Activated T-cell treated with anti-CD3 and anti-CD28 coated beads for 48 hours (primary cell): Measurements from ENCODE around the gene NBPF3.

ENCODE experiments used
- DNase-seq: peaks from one replicate; pipeline ENCODE4 v3.0.0-alpha.2; 2020; ENCODE audit warnings: low read depth

Gene NBPF3

DNA sequence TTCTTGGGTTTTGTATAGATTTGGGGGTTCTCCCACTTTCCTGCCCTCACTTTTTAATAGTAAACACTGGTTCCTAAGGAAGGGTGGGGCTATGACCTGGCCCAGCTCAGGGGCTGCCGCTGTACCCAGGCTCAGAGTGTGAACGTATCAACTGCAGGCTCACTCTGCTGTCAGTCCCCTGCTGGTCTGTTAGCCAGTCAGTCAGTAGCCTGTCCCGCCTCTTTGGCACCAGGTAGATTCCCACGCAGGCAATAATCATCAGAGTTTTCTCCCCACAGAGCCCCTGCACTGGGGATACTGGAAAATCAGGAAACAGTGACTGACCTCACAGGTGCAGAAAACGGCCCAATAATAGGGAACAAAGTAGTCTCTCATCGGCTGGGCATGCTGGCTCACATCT is 54.3 kb downstream of the NBPF3 start:
- DNase-seq: no peak

DNA sequence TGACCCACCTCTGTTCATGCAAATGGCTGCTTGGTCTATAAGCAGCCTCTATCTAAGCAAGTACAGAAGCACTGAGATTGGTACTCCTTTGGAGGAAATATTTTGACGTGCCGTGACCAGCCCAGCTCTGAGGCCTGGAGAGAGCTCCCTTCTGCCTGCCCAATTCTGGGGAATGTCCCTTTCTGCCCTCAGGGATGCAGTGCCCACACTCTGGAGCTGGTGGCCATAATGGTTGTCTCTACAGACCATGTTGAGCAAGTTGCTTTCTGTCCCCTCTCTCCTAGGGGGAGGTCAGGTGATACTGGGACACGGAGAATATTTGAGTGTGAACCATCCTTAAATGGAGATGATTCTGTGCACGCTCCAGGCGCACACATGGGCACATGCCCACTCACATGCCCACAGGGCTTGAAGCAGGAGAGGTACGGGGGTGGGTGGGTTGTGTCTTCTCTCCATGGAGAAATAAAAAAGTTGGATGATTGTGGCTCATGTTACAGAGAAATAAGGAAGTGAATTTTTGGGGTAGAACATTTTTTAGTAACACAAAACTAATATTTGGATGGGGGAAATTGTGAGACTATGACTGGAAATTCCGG is 55.4 kb downstream of the NBPF3 start:
- DNase-seq: no peak

DNA sequence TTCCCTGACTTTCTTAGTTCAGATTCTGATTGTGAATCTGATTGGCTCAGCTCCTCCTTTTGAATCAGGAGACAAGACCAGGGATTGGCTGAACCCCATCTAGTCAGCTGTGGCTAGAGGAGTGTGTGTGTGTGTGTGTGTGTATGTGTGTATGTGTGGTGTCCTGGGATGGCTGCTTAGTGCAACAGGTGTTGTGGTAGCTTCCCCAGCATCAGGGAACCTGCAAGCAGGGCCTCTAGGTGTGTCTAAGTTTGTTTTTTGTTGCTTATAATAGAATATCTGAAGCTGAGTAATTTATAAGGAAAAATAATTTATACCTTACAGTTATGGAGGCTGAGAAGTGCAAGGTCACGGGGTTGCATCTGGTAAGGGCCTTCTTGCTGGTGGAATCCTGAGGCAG is 56.1 kb downstream of the NBPF3 start:
- no peak for DNase-seq

DNA sequence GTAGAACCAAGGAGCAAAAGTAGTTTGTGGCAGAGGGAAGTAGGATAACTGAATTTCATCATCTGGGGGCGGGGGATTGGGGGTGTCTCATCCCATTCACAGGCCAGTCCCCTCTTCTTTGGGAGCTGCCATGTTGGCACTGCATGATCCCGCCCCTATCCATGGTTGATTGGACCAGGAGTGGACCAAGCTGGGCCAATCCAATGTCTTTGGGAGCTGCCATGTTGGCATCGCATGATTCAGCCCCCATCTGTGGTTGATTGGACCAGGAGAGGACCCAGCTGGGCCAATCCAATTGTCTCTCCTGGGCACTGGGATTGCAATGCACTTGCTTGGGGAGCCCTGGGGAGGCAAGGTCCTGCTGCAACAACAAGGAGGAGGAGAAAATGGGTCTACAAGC is 56.9 kb downstream of the NBPF3 start:
- no peak for DNase-seq

DNA sequence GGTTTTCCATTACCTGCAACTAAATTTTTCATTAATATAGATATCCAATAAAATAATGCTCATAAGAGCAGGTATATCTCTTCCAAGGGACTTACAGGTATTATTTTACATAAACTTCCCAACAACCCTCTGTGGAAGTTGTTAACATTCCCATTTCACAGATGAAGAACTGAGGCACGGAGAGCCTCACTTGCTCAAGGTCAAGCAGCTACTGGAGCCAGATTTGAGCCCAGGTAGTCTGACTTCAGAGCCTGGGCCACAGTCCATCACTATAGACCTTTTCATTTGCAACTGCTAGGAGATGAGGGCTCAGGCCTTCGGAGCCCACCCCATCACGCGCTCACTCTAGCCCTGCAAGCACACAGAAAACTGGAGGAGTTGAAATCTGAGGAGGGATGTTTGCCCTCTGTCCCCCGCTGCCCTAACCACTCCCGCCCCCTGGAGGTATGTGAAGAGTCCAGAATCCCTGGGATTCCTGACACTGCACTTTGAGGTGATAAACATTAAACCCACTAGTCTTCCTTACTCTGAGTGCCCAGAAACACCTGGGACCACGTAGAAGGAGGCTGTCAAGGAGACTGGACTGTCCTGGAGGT is 57.6 kb downstream of the NBPF3 start:
- DNase-seq: no peak

DNA sequence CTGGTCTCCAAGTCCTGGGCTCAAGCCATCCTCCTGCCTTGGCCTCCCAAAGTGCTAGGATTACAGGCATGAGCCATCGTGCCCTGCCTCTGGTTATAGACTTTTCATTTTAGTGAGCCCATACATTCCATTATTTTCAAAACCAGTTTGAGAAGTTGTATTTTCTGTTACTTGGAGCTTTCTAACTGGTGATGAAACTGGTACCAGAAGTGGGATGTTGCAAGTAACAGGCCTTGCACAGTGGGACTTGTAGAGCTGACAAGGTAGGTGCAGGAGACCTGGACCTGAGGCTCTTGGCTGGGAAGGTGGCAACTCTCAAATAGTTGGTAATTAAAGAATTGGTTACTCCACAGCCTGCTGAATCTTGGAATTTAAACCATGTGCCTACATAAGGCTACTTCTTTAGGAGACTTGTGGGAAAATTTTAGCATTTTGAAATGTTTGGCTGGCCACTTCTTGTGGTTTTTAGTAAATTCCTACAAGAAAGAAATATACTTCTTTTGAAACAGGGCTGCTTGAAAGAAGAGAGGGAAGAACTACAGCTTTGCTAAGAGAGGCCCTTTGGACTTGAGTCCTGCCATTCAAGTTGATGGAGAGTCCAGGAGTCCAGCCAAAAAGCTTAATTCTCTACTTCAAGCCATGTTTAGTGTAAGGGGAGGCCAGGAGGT is 59.5 kb downstream of the NBPF3 start:
- DNase-seq: no peak

DNA sequence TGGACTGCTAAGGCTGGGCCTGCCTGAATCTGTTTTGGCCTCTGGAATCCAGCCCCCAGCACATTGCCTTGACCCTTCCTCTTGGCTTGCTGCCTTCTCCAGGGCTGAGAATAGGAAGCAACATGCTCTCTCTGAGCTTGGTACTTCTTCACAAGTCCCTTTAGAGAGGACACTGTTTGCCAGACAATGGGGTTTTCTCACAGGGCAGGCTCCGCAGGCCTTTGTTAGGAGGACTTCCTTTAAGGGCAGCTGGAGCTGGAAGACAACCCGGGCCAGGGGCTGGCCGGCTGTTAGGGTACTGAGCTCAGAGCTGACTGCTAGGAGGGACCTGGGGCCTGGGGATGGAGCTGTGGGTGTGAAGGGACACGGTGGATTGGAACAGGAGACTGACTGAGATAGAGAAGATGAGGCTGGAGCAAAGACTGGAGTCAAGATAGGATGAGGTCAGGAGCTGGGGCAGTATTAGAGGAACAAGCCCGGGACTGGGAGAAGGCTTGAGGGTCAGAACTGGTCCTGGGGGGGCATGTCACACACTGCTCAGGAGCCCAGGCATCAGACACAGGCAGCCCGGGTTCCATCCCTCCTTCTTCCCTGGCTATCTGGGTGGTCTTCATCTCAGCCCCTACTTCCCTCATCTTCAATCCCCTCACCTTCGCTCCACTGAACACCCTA is 63.9 kb downstream of the NBPF3 start:
- no peak for DNase-seq

DNA sequence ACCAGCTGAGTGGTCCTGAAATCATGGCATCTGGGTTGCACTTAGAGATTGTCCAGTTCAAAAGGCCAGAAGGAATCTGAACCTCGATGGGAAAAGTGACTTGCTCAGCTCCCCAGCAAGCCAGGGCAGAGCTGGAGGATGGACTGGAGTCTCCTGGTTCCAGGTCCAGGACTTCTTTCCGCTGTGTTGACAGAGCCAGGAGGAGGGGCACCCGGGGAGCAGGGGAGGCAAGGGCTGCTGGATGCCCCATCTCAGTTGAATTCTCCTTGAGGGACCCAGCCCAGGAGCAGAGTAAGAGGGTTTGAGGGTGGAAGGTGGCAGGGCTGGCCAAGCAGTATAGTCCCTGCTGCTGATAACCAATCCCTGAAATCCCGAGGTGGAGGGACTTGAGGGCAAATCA is 66.9 kb downstream of the NBPF3 start:
- no peak for DNase-seq

DNA sequence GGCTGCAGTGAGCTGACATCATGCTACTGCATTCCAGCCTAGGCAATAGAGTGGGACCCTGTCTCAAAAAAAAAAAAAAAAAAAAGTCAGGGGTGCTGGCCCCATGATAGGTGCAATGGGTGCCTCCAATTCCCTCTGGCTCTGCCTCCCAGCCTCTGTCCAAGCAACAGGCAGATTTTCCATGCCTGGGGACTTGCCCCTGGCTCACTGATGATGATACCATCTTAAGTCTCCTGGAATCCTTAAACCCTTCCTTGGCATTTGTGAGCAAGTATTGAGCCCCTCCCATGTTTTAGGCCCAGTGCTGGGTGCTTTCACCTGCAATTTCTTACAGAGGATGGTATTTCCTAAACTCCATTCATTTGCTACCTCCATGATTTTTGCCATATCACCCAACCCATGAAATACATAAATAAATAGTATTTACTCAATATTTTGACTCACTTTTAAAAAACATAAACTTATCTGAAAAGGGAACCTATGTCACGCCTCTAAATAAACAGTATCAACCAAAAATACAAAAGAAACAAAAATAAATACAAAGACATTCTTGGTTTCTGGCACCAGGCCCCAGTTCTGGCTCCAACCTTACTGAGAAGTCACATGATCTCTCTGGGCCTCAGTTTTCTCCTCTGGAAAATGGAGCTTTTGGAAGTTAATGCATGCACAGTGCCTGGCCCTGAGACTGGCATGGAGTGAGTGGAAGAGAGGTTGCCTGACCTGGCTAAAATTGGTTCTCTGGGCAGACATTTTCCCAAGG is 67.8 kb downstream of the NBPF3 start:
- DNase-seq: no peak

DNA sequence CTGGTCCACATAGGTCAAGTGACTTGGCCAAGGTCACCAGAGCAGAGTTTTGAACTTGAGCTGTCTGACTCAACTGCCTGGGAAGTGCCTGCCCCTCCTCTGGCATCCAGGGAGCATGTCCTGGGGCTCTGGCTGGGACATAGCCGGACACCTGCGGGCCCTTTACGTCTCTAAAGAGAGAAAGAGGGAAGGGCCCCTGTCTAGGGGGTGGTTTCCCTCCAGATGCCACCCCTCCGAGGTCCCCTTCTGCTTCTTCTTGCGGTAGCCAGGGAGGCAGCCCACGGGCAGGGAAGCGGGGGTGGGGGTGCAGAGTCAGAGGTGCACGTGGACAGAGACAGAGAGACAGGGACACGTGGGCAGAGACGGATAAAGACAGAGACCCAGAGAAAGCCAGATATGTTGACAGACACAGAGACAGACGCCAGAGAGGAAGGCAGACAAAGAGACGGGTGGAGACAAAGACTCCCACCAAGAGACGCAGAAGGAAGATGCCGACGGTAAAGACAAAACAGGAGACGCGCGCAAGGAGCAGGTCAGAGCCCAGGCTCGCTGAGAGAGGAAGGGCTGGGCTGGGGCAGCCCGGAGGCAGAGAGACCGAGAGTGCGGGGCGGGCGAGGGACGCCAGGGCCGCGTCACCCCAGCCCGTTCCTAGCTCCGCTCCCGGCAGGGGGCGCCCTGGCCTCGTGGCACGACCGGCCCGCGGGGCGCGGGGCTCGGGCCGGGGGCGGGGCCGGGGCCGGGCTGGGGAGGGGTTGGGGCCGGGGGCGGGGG is 68.8 kb downstream of the NBPF3 start:
- peak; percentile 65 for DNase-seq

DNA sequence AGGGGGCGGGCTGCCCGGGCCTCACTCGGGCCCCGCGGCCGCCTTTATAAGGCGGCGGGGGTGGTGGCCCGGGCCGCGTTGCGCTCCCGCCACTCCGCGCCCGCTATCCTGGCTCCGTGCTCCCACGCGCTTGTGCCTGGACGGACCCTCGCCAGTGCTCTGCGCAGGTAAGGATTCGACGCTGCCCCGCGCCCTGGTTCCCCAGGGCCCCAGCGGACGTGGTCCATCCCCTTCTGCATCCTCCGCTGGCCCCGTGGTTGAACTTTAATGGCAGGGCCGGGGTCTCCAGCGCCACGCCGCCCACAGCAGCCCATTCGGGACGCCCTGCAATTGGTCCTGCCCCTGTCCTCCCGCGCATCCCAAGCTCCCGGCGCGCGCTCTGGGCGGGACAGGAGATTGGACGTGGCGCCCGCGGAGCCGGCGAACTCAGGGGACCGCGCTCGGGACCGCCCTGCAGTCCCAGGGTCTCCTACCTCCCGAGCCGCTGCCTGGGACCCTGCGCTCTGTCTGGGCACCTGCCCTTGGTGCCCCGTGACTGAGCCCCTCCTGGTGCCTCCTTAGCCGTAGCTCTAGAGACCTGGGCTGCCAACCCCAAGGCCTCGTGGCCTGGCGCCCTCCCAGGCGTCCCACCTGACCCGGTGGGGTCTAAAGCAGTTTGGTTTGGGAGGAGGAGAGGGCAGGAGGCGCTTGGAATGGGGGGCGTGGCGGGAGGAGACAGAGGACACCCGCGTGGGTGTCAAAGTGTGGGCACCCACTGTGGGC is 69.6 kb downstream of the NBPF3 start, which contains the start of gene ALPL:
Gene ALPL, plus strand, starts transcription at position 73 of the 762 bp plus-strand sequence. CDS start 44,659 bp downstream, outside the sequence.
- no peak for DNase-seq

DNA sequence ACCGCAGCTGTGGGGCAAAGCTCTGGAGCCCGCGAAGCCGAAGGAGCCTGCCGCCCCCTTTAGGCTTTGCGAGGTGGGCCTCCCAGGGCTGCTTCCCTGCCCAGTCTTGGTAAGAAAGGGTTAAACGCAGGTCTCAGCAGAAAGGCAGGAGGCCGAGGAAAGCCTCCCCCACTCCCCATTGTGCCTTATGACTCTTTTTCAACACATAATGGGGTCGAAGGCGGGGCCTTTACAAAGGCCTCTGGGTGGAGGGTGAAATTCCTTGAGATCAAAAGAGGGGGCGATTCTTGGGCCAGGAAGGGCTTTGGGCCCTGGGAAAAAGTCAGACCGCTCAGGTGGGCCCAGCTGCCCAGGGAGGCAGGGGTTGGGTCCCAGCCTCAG is 70.2 kb downstream of the NBPF3 start:
- no peak for DNase-seq

DNA sequence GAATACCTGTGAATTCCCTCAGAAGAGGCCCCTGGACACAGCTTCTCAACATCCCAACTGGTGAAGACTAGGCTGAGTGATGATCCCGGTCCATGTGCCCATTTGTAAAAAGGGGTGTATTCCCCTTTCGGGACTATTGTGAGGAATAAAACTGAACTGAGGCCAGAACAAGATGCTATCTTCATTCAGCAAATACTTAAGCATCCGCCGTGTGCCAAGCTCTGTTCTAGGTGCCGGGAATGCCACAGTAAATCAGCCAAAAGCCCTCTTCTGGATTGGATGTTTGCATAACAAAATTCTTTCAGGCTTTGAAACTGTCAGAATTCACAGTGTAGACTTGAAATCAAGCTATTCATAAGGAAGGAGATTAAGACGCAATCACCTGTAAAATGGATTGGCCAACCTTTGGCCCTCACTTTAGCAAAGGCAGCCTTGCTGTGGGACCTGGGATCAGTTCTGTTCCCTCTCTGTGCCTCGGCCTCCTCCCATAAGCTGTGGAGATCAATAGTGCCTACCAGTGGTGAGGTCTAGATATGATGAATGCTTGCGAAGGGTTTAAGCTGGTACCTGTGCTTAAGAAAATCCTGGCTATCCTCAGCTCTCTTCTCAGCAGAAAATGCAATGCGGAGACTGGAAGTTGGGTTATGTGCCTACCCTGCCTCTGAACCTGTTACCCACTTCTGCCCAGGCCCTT is 71.1 kb downstream of the NBPF3 start:
- no peak for DNase-seq

DNA sequence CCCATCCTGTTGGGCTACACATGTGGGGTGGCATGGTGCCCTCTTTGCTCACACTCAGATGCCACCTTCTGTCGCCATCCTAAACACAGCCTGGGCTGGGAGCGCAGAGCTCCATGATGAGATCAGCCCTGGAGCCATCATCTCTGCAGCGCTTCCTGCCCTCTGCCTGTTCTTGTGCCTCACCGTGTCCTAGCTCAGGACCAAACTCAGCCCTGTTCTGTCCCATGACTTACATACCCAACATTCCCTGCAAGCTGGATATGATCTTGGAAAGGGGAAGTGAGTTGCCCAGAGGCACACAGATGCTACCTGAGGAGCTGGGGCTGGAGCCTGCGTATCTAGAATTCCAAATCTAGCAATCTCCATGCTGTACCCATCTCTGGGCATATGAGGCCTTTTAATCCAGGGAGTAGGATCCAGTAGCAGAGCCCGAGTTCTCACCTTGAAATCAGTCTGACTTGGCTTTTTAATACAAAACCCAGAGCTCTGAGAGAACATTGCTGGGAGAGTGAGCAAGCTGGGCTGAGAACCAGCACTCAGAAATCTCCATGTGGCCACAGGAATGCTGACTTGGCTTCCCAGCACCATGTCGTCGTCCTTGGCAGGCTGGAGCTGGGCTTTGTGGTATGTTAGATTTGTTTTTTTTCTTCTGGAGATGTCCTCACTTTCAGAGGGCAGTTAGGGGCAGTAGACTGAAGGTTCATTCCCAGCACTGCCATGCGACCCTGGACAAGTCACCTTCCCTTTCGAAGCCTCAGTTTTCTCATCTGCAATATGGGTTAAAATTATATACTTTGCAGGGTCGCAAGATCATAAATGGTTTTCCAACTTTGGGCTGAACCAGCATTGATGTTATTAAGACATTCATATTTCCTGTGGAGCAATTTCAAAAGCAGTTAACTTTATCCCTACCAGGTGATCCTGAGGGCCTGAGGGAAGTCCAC is 71.9 kb downstream of the NBPF3 start:
- DNase-seq: no peak

DNA sequence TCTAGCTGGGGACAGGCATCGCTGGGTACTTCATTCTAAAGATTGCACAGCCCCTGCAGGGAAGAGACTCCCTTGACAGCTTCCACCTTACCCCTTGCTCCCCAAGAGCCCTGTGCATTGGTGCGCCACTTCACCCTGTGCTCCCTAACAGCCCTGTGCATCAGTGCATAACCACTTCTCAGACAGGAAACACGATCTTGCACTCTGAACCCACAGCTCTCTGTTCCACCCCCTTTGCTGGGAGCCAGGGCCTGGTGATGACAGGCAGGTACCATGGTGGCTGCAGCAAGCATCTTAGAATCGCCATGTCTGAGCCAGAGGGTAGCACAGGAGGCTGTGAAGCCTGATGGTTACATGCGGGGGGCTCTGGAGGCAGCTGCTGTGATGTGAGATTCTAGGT is 74.3 kb downstream of the NBPF3 start:
- no peak for DNase-seq

DNA sequence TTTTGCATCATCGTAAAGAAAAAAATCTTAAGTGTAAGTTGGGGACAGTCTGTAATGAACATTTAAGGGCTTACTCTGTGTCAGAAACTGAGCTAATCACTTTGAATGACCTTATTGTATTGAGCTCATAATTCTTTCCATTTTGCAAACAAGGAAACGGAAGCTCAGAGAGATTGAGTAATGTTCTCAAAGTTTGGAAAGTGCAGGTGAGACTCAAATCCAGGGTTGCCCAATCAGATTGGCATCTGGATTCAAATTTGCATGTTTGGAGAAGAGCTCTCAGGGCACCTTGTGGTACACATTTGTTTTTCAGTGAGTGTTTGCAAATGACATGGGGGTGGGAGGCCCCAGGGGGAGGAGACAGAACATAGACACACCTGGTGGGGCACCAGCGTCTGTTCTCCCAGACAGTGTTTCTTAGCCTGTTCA is 77.2 kb downstream of the NBPF3 start:
- DNase-seq: no peak

DNA sequence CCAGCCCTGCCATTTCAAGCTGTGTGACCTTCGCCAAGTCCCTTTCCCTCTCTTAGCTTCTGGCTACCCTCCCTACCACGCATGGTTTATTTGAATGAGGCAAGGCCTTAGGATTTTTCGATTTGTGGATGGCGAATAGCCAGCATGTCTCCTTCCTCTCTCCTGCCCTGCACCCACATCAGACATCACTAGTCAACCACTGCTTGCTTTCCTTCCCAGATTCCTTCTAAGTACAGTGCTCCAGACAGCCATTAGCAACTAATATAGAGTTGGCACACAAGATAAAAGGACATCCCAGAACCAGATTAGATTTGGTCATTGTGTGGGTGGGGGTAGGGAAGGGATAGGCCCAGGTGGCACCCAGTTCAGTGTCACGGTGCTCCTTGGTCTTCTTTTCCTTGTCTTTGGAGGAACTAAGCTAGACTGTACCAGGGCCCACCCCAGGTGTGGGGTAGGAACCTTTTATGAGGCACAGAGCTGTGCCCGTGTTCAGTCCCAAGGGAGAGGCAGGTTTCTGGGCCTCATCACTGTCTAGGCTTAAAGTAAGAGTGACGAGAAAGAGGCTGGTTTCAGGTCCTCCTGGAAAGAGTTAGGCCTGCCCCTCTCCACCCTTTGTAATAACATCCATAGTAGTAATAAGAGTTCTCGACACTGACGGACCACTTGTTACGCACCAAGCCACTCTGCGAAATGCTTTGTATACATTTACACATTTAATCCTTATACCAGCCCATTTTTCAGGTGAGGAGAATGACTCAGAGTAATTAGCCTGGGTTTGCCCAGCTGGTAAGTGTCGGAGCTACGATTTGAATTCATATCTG is 77.9 kb downstream of the NBPF3 start:
- DNase-seq: no peak

DNA sequence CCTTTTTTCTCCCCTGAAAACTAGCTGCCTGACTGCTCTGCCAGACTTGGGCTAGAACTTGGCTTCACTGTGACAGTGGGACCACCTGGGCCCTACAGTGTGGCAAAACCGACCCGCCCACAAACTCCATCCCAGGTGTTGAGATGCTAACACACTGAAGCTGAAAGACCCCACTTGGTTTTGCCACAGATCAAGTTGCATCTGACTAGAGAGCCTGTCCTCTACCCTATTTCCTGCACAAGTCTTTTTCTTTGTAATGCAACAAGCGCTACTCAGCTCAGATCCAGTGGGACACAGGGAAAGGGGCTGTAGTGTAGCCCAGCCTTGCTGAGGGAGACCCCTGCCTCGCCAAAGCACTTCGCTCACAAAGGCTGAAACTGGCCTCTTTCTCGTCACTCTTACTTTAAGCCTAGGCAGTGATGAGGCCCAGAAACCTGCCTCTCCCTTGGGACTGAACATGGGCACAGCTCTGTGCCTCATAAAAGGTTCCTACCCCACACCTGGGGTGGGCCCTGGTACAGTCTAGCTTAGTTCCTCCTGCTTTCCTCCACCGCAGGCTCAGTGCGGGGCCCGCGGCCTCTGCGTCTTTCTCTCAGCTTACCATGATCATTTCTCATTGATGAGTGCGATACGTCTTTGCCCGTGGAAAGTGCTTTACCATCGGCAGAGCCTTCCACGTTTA is 79.0 kb downstream of the NBPF3 start:
- no peak for DNase-seq
